ENCODE data around the gene BLTP2.

DNA sequence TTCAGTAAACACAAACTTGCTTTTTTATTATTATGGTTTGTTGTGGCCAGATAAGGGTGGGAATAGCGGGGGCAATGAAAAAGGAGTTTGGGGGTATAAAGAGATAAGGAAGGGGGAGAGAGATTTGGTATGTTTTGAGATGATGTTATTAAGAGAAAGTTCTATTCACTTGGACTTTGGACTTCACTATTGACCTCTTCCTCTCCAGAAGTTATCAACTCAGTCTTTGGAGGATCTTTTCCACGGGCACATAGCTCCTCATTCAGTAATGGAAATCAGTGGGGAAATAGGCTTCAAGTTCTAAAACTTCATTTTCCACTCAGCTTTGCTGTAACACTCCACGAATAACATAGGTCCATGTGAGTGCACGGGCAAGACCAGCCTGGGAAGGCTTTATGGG, 43.5 kb upstream of the BLTP2 start:
- no peak for TF ChIP-seq ZNF621 (tag by site-specific recombination; IDR thresholded peaks at IDR 0.05)
- TF ChIP-seq ZNF121 (tag by site-specific recombination; IDR thresholded peaks at IDR 0.05) = no peak
- no peak for TF ChIP-seq REST (tag by site-specific recombination; IDR thresholded peaks at IDR 0.05)
- no peak for TF ChIP-seq KLF9 (tag by site-specific recombination; IDR thresholded peaks at IDR 0.05; ENCODE audit: low read depth)
- no peak for TF ChIP-seq ZNF596 (tag by site-specific recombination; IDR thresholded peaks at IDR 0.05)
- no peak for TF ChIP-seq CTCF (tag by site-specific recombination; IDR thresholded peaks at IDR 0.05)
- TF ChIP-seq SP2 (tag by site-specific recombination; IDR thresholded peaks at IDR 0.05) = no peak
